Spleen (tissue), 7 donors: ENCODE data around the gene EVA1B.

Experiments
- POLR2A ChIP-seq, 3 donors: fragments of 450-650 bp; IDR thresholded peaks; one replicate each; pipeline ENCODE4 v1.5.1; 2017; ENCODE audit warnings: antibody characterized with exemption in 3 of 3, mild to moderate bottlenecking in 1 of 3
- TF ChIP-seq, protein P1 (sequence below), 11 experiments: fragments of 200-600 bp in 7 of 11; fragments of 450-650 bp in 4 of 11; sonication (generic) in 4 of 11; IDR thresholded peaks in 8 of 11; conservative IDR thresholded peaks in 3 of 11; 1 replicate in 7 of 11; 2 replicates in 4 of 11; pipeline versions ENCODE4 v1.4.0 to v1.8.0; 2016 to 2021; ENCODE audit warnings: antibody characterized with exemption in 11 of 11, inconsistent platforms in 4 of 11, mild to moderate bottlenecking in 1 of 11
- donor health status: DM: no; HTN: no; CAD: no; lungs with moderate emphysema.
- donor health status: DM: no; HTN: no; CAD: no.
- donor health status: DM: no; HTN: no; CAD: no.

DNA sequence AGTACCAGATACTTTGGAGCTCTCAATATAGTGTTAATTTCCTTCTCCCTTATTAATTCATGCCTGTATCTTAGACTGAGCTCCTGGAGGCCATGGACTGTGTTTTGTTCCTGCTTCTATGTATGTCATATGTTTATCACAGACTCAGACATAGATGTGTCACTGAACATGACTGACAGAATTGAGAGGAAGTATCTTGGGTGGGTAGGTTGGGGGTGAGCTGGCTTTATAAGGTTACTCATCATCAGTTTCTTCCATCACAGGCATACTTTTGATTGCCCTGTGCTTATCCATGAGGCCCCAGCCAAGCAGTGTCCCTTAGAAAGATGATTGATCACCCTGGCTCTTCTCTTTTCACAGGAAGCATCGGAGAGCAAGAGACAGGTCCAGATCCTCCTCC is 22.9 kb downstream of the EVA1B start:
- TF ChIP-seq, protein P1, sequence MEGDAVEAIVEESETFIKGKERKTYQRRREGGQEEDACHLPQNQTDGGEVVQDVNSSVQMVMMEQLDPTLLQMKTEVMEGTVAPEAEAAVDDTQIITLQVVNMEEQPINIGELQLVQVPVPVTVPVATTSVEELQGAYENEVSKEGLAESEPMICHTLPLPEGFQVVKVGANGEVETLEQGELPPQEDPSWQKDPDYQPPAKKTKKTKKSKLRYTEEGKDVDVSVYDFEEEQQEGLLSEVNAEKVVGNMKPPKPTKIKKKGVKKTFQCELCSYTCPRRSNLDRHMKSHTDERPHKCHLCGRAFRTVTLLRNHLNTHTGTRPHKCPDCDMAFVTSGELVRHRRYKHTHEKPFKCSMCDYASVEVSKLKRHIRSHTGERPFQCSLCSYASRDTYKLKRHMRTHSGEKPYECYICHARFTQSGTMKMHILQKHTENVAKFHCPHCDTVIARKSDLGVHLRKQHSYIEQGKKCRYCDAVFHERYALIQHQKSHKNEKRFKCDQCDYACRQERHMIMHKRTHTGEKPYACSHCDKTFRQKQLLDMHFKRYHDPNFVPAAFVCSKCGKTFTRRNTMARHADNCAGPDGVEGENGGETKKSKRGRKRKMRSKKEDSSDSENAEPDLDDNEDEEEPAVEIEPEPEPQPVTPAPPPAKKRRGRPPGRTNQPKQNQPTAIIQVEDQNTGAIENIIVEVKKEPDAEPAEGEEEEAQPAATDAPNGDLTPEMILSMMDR (IDR thresholded peaks at IDR 0.05 in 8 of 11, conservative IDR thresholded peaks at IDR 0.05 in 3 of 11) = no peak
- TF ChIP-seq POLR2A (IDR thresholded peaks at IDR 0.05) = no peak
